GM21390 (cell line): ENCODE measurements around the gene APLNR.
A peak's percentile ranks its signal among the peaks of the same experiment; 100 is the strongest.

Experiments
- ATAC-seq: cut with Tn5 transposase; IDR thresholded peaks from one replicate; pipeline ENCODE4 v1.9.1; 2021; ENCODE audit not compliant: unreplicated experiment

APLNR gene

GRCh38 chr11:57251491-57252104 is 14.5 kb upstream of the APLNR start:
- ATAC-seq, result no peak

GRCh38 chr11:57251037-57251436 is 14.0 kb upstream of the APLNR start:
- no peak for ATAC-seq

DNA sequence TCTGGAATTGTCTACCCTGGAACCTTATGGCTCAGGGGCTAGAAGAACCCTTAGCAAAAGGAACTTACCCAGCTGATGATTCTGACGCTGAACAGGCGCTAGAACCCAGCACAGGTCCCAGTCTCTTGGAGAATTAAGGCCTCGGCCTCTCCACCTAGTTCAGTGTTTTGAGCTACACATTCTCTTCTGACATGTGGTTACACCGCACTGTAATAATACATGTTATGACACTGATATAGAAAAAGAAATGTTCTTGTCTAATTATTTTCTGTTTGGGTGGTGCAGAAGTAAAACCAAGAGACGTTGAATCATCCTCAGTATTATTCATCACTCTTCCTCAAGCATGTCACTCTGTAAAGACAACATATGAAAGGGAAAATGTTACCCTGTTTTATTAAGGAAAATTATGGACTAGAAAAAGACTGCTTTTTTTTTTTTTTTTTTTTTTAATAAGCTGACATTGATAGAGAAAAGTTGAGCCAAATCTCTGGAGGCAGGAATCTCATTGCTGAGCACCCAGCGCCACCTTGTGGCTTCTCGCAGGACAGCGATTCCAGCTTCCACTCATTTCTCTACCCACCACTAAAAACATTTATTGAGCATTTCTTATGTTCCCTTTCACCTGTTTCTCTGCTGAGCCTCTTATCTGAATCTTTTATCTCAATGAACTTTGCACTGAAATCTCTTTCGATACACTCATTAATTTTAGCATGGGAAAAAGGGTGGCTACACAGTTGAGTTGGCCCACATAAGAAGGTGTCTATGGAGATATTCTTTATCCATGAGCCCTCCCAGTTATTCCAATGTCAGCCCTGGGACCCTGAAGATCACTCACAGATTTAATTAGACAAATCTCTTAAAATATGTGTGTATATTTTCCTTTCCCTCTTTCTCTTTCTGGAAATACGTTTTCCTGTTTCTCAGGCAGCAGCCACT is 12.6 kb upstream of the APLNR start:
- ATAC-seq, result peak; percentile 63

- peak; percentile 68 for ATAC-seq
These were observed 11.8 kb upstream of the APLNR start for GRCh38 chr11:57248780-57249383.

DNA sequence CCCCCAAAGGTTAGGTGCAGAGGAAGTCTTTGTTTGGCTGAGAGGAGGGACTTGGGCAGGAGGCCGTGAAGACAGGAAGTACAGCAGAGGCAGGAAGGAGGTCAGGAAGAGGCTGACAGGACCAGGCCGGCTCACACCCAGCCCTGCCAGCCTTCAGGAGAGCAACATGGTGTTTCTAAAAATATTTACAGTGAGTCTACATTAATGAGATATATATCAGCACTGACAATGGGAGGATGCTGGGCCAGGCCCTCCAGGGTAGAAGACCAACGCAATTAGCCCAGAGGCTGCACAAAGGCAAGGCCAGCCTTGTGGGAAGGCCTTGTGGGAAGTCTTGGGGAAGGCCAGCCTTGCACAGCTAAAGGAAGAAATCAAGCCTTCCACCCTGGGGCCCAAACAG is 7.9 kb upstream of the APLNR start:
- ATAC-seq, result no peak

GRCh38 chr11:57241353-57241972 is 4.4 kb upstream of the APLNR start:
- no peak for ATAC-seq

GRCh38 chr11:57240757-57241156 is 3.7 kb upstream of the APLNR start:
- no peak for ATAC-seq

DNA sequence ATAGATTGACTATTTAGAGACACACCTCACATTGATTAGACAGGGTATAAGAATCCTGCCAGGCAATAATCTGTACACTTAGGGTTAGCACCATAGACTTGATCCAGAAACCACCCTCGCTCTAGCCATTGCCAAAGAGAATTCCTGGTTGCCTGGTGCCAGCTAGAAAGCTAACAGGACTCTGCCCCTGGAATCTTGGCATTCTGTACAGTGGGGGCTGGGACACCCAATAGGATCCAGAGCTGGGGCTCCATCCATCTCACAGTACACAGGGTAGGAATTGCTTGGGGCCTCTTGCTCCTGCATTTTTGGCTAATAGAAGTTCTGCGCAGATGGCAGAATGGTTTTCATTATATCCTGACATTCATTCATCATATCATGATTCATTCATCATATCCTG is 3.0 kb upstream of the APLNR start:
- ATAC-seq, result no peak

GRCh38 chr11:57239348-57239747 is 2.3 kb upstream of the APLNR start:
- no peak for ATAC-seq

GRCh38 chr11:57235761-57236703 is 1.0 kb downstream of the APLNR start:
- no peak for ATAC-seq

DNA sequence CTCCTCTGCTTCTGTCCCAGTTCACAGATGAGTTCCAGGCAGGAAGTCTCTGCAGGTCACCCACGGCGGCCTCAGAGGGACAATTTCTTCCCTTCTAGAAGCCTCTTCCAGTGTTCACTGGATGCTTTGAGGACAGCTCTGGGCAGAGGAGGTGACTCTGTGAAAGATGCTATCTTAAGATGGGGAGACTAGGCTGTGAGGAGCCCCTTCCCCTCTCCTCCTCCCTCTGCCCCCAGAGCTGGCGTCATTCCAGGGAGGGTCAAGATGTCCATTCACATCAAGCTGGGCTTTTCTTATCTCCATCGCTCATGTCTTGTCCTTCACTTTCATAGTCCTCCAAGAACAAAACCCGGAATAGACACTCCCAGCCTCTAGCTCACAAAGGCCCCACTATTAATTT is 3.3 kb downstream of the APLNR start:
- no peak for ATAC-seq

DNA sequence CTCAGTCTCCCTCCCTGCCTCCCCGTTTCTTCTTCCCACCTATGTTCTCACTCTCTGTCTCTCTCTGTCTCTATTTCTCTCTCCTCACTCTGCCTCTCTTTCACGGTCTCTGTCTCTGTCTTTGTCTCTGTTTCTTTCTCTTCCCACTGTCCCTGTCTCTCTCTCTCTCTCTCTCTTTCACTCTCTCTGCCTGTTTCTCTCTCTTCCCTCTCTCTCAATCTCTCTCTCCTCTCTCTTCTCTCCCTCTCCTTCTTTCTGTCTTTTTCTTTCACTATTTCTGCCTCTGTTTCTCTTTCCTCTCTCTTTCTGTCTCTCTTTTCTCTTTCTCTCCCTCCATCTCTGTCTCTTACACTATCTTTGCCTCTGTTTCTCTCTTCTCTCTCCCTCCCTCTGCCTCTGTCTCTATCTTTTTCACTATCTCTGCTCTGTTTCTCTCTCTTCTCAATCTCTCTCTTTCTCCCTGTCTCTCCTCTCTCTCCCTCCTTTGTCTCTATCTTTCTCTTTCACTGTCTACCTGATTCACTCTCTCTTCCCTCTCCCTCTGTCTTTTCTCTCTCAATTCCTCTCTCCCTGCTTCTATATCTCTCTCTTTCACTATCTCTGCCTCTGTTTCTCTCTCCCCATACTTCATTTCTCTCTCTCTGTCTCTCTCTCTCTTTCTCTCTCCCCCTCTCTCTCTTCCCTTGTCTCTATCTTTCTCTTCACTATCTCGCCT is 5.4 kb downstream of the APLNR start:
- ATAC-seq, result no peak

DNA sequence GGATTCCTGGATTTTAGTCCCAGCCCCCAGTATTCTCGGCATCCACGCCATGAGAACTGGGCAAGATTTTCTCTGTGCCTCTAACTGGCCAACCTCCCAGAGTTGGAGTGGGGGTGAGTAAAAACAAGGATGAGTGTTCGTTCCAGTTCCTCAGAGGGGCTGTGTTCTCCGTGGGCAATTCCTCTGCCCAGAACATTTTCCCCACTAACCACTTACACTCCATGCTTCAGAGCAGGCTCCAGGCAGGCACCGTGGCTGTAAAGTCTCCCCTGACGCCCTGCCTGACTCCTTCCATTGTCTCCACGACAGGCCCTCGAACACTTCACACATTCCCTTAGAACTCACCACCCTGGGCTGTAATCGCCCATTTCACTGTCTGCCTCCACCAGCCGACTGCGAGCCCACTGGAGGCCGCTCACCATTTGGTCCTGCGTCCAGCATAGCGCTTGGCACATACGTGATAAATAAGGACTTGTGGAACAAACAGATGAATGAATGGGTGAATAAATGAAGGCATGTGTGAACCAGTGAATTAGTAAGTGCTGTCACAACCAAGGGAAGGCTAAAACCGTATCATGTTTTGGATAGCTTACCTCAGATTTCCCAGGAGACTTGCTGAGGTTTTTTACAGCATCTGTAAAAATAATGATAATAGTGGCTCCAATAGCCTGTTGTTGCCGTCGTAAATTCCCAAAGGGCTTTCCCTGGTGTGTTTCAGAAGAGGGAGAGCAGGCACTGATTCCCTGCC is 6.1 kb downstream of the APLNR start:
- no peak for ATAC-seq

DNA sequence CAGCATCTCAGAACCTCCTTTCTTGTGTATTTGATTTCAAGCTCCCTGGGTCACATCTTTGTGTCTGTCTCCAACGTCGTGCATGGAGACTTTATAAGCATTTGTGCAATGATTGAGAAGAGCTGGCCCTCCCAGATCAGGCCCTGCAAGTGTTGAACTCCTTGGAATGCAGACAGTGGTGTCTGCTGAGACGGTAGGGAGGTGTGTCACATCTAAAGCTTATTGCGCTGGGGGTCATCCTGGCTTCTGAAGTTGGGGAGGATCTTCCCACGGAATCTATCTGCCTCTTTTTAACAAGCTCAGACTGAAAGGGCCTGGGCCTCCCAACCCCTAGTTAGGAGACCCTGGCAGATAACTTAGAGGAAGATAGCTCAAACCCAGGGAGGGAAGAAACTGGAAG is 6.7 kb downstream of the APLNR start:
- no peak for ATAC-seq

DNA sequence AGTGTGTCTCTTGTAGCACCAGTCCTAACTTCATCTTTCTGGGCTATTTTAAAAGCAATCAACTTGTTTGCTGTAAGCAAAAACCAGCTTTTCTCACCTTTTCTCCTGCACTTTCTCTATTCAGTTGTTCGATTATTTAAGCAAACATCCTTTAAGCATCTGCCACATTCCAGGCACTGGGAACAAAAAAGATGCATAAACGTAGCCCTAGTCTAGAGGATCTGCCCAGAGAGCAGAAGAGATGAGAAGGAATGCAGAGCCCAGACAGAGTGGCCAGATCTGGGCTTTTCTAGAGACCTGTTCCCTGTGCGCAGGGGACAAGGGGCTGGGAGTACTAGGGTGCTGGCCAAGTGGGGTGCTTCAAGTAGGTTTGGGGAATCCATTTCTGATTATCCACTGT is 8.4 kb downstream of the APLNR start:
- no peak for ATAC-seq

GRCh38 chr11:57224537-57224936 is 12.5 kb downstream of the APLNR start:
- no peak for ATAC-seq

DNA sequence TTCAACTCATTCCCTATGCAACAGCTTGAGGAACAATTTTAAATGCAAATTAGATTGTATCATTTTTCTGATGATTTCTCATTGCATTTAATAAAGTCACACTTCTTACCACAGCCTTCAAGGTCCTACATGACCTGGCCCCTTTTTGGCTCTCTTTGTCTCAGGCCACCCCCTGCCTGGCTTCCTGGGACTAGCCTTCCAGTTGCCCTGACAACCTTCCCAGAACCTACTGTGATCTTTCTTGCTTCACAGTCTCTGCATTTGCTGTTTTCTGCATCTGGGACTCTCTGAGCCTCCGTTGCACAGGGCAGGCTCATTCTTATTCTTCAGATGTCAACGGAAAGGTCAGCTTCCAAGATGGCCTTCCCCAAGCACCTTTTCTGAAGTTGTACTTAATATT is 12.9 kb downstream of the APLNR start:
- no peak for ATAC-seq

GRCh38 chr11:57223601-57224000 is 13.4 kb downstream of the APLNR start:
- ATAC-seq, result no peak

DNA sequence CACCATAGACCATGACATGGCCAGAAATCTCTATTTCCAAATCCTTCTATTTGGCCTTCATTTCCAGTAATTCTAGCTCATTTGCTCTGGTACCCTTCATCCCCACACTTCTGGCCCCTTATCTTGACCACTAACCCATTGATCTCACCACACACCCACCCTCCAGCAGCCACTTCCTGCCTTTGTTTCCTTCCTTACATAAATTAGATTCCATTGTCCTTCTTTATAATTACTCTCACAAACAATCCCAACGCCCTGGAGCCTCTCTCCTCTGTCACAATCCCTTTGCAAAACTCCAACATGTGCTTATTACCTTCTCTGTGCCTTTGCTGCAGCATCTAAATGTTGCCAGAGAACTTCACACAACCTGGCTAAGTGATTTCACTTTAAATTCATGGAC is 14.8 kb downstream of the APLNR start:
- ATAC-seq, result no peak
